ENCODE measurements around the gene BRAP.
A peak's percentile ranks its signal among the peaks of the same experiment; 100 is the strongest.
"Not testable (repeated sequence)": the region's sequence is repeated elsewhere in the genome, so short reads cannot be mapped to it uniquely, and the experiment has no call there.

BRAP gene

DNA sequence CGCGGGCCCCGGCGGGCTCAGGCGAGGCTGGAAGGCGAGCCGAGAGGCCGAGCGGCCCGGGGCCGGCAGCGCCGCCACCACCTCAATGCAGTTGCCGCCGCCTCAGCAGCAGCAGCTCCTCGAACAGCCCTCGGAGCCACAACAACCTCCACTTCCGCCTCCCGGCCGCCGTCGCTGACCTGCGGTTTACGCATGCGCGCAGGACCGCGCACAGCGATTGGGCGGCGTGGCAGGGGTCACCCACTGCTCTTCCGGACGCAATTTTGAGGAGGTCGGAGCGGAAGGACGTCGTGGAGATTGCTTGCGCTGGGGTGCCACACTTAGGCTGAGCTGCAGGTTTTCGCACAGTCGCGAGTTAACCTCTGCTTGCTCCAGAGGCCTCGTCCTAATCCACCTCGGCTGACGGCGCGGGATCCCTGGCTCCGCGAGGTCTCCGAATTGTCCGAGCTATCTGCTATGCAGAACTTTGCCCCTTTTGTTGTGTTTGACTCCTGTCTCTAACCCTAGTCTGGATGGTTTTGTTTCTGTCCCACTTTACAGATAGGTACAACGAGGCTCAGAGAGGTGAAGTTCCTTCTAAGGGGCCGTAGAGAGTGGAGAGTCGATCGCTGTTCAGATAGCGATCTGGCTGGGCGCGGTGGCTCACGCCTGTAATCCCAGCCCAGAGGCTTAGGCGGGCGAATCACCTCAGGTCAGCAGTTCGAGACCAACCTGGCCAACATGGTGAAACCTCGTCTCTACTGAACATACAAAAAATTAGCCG, at the start of gene BRAP, which contains the start of gene ACAD10:
BRAP (minus strand) TSS at position 146 of the 763 bp plus-strand sequence. CDS start 164 bp downstream, outside the sequence.
ACAD10 (plus strand) TSS at position 243 of the 763 bp plus-strand sequence. CDS start 6,657 bp downstream, outside the sequence.
- peak; percentile 86 to 93 (median 89) for DNase-seq

GRCh38 chr12:111733340-111733915, 47.7 kb upstream of the BRAP start:
- DNase-seq, result no peak

DNA sequence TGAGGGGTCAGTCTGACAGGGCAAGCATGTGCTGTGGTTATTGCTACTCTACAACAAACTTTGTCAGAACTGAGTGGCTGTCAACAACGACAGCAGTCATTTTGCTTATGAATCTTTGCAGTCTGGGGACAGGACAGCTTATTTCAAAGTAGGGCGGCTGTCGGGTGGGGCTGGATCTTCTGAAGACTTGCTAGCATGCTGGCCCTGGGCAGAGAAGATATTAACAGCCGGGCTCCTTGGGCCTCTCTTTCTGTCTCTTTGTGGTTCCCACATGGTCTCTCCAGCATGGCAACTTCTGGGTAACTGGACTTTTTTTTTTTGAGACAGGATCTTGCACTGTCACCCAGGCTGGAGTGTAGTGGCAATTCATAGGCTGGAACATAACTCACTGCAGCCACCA, 47.0 kb upstream of the BRAP start:
- no peak for DNase-seq

DNA sequence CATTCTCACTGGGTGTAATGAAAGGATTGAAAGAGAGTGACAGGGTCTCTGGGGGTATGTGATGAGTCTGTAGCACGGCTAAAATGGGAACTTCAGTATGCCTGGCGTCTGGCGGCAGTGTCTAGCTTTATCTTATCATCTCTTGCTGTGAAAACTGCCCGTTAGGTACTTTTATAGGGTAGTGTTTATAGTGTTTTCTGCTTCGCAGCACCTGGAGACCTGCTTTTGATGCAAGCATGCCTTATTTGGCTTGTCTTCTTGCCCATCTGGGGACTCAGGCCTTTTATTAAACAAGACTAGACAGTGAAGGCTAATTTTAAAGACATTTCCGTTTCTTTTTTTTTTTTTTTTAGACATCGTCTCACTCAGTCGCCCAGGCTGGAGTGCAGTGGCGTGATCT, 44.7 kb upstream of the BRAP start:
- DNase-seq, result no peak

- DNase-seq, result no peak
Observed at GRCh38 chr12:111728795-111729194, 43.0 kb upstream of the BRAP start.

GRCh38 chr12:111723646-111724360, 38.0 kb upstream of the BRAP start:
- DNase-seq, result not testable (repeated sequence)

- DNase-seq, result no peak
Observed at GRCh38 chr12:111720457-111720856, 34.7 kb upstream of the BRAP start.

GRCh38 chr12:111719316-111719715, 33.6 kb upstream of the BRAP start:
- not testable (repeated sequence) for DNase-seq

GRCh38 chr12:111715279-111715678, 29.5 kb upstream of the BRAP start:
- DNase-seq, result no peak

DNA sequence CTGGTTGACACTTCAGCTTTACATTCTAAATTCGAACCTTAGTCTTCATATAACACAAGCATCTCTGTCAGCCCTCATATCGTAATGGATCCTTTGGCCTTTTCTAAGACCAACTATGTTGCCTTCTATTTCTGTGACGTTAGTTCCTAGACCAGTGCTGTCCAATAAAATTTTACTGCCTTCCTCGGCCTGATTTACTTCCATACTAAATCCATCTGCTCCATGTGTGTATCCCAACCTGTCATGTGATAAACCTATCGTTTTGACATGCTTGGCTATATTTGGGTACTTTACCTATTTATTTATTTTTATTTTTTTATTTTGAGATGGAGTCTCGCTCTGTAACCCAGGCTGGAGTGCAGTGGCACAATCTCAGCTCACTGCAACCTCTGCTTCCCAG, 20.4 kb upstream of the BRAP start:
- no peak for DNase-seq

- DNase-seq, result no peak
Observed at GRCh38 chr12:111705672-111706071, 19.9 kb upstream of the BRAP start.

DNA sequence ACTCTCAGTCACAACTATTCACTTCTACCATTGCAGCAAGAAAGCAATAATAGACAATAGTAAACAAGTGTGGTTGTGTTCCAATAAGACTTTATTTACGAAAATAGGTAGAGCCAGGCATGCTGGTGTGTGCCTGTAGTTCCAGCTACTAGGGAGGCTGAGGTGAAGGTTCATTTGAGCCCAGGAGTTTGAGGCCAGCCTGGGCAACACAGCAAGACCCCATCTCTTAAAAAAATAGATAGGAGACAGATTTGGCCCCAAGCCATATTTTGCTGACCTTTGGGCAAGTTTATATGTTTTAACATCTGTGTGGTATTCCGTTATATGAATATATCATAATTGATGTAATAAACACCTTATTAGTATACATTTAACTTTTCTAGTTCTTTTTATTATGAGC, 14.2 kb upstream of the BRAP start:
- no peak for DNase-seq

DNA sequence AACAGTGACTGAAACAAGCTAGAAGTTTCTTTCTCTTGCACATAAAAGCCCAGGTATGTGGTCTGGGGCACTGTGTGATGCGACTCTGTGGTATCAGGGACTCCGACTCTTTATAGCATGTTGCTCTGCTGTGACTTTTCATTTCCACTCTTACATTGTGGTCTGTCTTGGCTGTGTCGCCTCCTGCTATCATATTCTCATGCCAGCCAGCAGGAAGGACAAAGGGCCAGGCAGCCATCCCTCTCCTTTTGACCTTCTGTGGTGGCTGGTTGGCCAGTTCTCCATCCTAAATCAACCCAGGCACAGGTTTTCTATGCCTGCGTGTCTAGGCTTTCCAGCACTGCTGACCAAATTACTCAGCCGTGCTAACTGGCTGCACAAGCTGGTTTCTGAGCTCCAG, 8.1 kb upstream of the BRAP start:
- no peak for DNase-seq

- DNase-seq, result no peak
Observed at GRCh38 chr12:111692575-111693210, 6.9 kb upstream of the BRAP start.

- no peak for DNase-seq
Observed at GRCh38 chr12:111691262-111691661, 5.5 kb upstream of the BRAP start.

- no peak for DNase-seq
Observed at GRCh38 chr12:111687952-111688351, 2.2 kb upstream of the BRAP start.

DNA sequence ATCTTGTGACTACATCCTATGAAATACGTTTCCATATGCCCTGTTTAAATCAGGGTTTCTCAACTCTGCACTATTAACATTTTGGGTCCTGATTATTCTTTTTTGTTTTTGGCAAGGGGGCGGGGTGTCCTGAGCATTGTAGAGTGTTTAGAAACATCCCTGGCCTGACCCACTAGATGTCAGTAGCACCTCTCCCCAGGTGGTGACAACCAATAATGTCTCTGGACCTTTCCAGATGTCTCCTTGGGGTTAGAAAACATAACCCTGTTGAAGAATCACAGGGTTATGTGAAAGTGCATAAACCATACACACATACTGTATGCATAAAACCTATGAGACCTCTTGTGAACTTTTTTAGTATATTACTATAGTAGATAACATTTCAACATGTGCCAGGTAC, 1.5 kb upstream of the BRAP start:
- no peak for DNase-seq

DNA sequence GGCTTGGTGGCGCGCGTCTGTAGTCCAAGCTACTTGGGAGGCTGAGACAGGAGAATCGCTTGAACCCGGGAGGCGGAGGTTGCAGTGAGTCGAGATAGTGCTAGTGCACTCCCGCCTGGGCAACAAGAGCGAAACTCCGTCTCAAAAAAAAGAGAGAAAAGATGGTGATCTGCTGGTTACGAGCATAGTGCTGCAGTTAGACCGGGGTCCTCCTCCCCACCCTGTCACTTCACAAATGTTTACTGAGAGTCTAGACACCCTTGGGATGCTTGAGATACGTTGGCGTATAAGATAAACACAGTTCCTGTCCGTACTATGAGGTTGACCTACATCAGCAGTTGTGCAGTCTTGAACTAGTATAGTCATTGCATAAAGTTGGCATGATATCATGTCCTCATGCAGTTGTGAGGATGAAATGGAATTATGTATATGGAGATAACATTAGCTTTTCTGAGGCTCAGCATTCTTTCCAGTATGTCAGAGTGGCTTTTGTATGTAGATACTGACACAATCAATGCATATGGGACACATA, 884 bp upstream of the BRAP start:
- no peak for DNase-seq

DNA sequence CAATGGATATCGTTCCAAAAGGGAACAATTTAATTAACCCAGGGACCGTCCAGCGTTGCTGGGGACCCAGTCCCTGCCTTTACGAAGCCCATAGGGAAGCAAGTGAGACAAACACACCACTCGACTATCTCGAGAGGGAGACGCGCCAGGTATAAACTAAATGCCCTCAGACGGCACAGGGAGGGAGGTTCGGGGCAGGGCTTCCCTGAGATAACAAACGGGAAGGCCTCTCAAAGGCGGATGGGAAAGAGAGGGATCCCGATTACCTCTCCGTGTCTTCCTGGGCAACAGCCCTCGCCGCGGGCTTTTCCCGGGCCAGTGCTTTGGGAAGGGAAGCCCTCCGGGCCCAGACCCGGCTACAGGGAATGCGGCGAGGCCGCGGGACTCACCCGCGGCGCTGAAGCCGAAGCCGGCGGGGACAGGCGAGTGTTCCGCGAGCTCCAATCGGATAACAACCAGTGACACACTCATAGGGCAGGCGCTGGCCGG, 390 bp downstream of the BRAP start:
- DNase-seq, result peak in 1 of 6 experiments; percentile 27

DNA sequence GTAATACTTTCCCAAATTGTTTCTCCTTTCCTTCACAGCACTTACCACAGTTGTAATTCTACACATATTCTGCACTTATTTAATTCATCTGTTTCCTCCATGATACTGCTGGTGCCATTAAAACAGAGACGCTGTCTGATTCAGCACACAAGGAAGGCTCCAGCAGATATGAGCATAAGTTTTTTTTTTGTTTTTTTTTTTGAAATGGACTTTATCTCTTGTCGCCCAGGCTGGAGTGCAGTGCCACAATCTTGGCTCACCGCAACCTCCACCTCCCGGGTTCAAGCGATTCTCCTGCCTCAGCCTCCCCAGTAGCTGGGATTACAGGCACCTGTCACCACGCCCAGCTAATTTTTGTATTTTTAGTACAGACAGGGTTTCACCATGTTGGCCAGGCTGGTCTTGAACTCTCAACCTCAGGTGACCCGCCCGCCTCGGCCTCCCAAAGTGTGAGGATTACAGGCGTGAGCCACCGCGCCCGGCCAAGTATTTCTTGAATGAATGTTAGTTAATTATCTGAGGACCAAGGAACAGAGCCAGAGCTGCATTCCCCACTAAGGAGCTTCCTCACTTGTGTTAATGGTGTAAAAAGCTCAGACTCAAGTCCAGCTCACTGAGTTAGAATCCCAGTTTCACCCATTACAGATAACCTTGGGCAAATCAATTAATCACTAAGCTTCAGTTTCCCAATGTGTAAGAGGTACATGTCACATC, 1.1 kb downstream of the BRAP start:
- DNase-seq, result not testable (repeated sequence)

- no peak for DNase-seq
Observed at GRCh38 chr12:111677186-111677585, 8.6 kb downstream of the BRAP start.

DNA sequence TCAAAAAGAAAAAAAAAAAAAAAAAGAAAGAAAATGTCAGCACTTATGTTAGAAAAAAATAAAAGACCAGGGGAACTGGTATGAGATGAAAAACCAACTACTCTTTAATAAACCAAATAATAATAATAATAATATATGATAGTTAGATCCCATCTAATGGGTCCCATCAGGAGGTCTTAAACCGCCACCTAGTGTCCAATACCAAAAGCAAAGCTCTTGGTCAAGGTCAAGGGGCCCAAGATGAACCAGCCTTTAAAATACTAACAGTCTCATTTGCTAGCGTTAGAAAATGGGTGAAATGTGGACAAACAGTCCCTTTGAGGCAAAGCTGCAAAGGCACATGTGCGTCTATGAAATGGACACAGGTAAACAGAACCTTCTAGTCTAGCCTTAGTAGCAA, 12.3 kb downstream of the BRAP start:
- DNase-seq, result no peak

Data from stimulated activated naive CD4-positive, alpha-beta T cell (primary cell).